ENCODE results near the gene HCK.
A peak's percentile ranks its signal among the peaks of the same experiment; 100 is the strongest.

The HCK gene

GRCh38 chr20:32007787-32008616, 44.0 kb upstream of the HCK start (continued):
- TF ChIP-seq ZNF610 (tag by site-specific recombination; IDR thresholded peaks at IDR 0.05; ENCODE audit: borderline replicate concordance) (no peak), BCL6B (tag by site-specific recombination; IDR thresholded peaks at IDR 0.05) (no peak), ZNF513 (tag by site-specific recombination; IDR thresholded peaks at IDR 0.05) (no peak), ZNF654 (tag by site-specific recombination; IDR thresholded peaks at IDR 0.05; ENCODE audit: low read depth) (no peak), GLIS1 (tag by site-specific recombination; IDR thresholded peaks at IDR 0.05) (peak; percentile 74), PRDM6 (tag by site-specific recombination; IDR thresholded peaks at IDR 0.05) (no peak), ZNF692 (tag by site-specific recombination; IDR thresholded peaks at IDR 0.05) (no peak), ZNF138 (tag by site-specific recombination; IDR thresholded peaks at IDR 0.05; ENCODE audit: borderline replicate concordance) (no peak), ZNF184 (tag by site-specific recombination; IDR thresholded peaks at IDR 0.05) (no peak), PRDM10 (tag by site-specific recombination; IDR thresholded peaks at IDR 0.05) (0 out of 2 replicates have a peak, but pooled peaks have one; percentile 25), ZNF341 (tag by site-specific recombination; IDR thresholded peaks at IDR 0.05; ENCODE audit: low read depth) (peak; percentile 88), ZNF488 (tag by site-specific recombination; IDR thresholded peaks at IDR 0.05) (no peak), ZNF157 (tag by site-specific recombination; IDR thresholded peaks at IDR 0.05) (no peak), ATF2 (tag by site-specific recombination; IDR thresholded peaks at IDR 0.05; ENCODE audit: low read depth) (no peak)

Measured in HEK293 (cell line).